ENCODE data around the gene SLC30A9. TPM values are rescaled to one million over a fixed set of nuclear protein-coding genes. Genes with fewer than 3 reads are reported as not detected.

The SLC30A9 gene
- total RNA-seq, 2 donors from 2014 or later = 23.8 to 25.8 TPM

GRCh38 chr4:42050516-42051249 lies 60.4 kb downstream of the SLC30A9 start:
- H3K36me3 Mint-ChIP-seq (ENCODE audit: low read depth) = peaks cover 2% of the 10 kb centered on the region

GRCh38 chr4:42066402-42066801 lies 76.1 kb downstream of the SLC30A9 start:
- peaks cover 6% of the 10 kb centered on the region for H3K36me3 Mint-ChIP-seq (ENCODE audit: low read depth)
- no peak overlapping the region for H3K27ac Mint-ChIP-seq
- ATAC-seq (no peak), DNase-seq (no peak)
- no peaks in the 10 kb centered on the region for H3K27me3 Mint-ChIP-seq
- no peak overlapping the region for H3K4me3 Mint-ChIP-seq
- no peaks in the 10 kb centered on the region for H3K9me3 ChIP-seq (ENCODE audit: control insufficient read depth, low read length, poor library complexity, severe bottlenecking)
- H3K4me1 Mint-ChIP-seq = no peaks in the 10 kb centered on the region

More at GRCh38 chr4:42050516-42051249, 60.4 kb downstream of the SLC30A9 start:
- DNase-seq = no peak
- Mint-ChIP-seq H3K27me3 (no peaks in the 10 kb centered on the region), H3K27ac (peak overlapping the region; percentile 43), H3K4me1 (peaks cover 2% of the 10 kb centered on the region), H3K4me3 (no peak overlapping the region)
- peaks cover 3% of the 10 kb centered on the region for H3K9me3 ChIP-seq (ENCODE audit: control insufficient read depth, low read length, poor library complexity, severe bottlenecking)
- ATAC-seq = no peak

GRCh38 chr4:42067264-42067663 lies 76.9 kb downstream of the SLC30A9 start:
- Mint-ChIP-seq H3K4me3 (no peak overlapping the region), H3K4me1 (no peaks in the 10 kb centered on the region)
- ATAC-seq = no peak

GRCh38 chr4:42070463-42070862 lies 80.1 kb downstream of the SLC30A9 start:
- no peaks in the 10 kb centered on the region for H3K27me3 Mint-ChIP-seq
- H3K27ac Mint-ChIP-seq = no peak overlapping the region

More at GRCh38 chr4:42067264-42067663, 76.9 kb downstream of the SLC30A9 start:
- H3K9me3 ChIP-seq (ENCODE audit: control insufficient read depth, low read length, poor library complexity, severe bottlenecking) = no peaks in the 10 kb centered on the region
- DNase-seq = no peak
- Mint-ChIP-seq H3K27me3 (no peaks in the 10 kb centered on the region), H3K27ac (no peak overlapping the region), H3K36me3 (ENCODE audit: low read depth) (peaks cover 6% of the 10 kb centered on the region)

GRCh38 chr4:42074294-42074693 lies 84.0 kb downstream of the SLC30A9 start:
- H3K27ac Mint-ChIP-seq = no peak overlapping the region
- H3K36me3 Mint-ChIP-seq (ENCODE audit: low read depth) = no peaks in the 10 kb centered on the region

More at GRCh38 chr4:42070463-42070862, 80.1 kb downstream of the SLC30A9 start:
- Mint-ChIP-seq H3K4me1 (peaks cover 3% of the 10 kb centered on the region), H3K4me3 (no peak overlapping the region), H3K36me3 (ENCODE audit: low read depth) (no peaks in the 10 kb centered on the region)
- H3K9me3 ChIP-seq (ENCODE audit: control insufficient read depth, low read length, poor library complexity, severe bottlenecking) = no peaks in the 10 kb centered on the region
- DNase-seq = no peak
- no peak for ATAC-seq

GRCh38 chr4:42078184-42078801 lies 88.0 kb downstream of the SLC30A9 start:
- Mint-ChIP-seq H3K36me3 (ENCODE audit: low read depth) (peaks cover 3% of the 10 kb centered on the region), H3K27ac (no peak overlapping the region), H3K27me3 (no peaks in the 10 kb centered on the region), H3K4me1 (peaks cover 3% of the 10 kb centered on the region), H3K4me3 (no peak overlapping the region)
- DNase-seq = no peak
- no peak for ATAC-seq
- no peaks in the 10 kb centered on the region for H3K9me3 ChIP-seq (ENCODE audit: control insufficient read depth, low read length, poor library complexity, severe bottlenecking)

More at GRCh38 chr4:42074294-42074693, 84.0 kb downstream of the SLC30A9 start:
- DNase-seq = no peak
- H3K4me3 Mint-ChIP-seq = no peak overlapping the region
- H3K4me1 Mint-ChIP-seq = peaks cover 3% of the 10 kb centered on the region
- H3K9me3 ChIP-seq (ENCODE audit: control insufficient read depth, low read length, poor library complexity, severe bottlenecking) = no peaks in the 10 kb centered on the region
- no peaks in the 10 kb centered on the region for H3K27me3 Mint-ChIP-seq
- ATAC-seq = no peak

GRCh38 chr4:42080306-42080705 lies 90.0 kb downstream of the SLC30A9 start:
- Mint-ChIP-seq H3K27me3 (no peaks in the 10 kb centered on the region), H3K36me3 (ENCODE audit: low read depth) (peaks cover 3% of the 10 kb centered on the region), H3K4me1 (peaks cover 2% of the 10 kb centered on the region), H3K4me3 (no peak overlapping the region), H3K27ac (no peak overlapping the region)
- H3K9me3 ChIP-seq (ENCODE audit: control insufficient read depth, low read length, poor library complexity, severe bottlenecking) = no peaks in the 10 kb centered on the region
- DNase-seq (no peak), ATAC-seq (no peak)

- ATAC-seq = no peak
- no peak for DNase-seq
- peaks cover 3% of the 10 kb centered on the region for H3K36me3 Mint-ChIP-seq (ENCODE audit: low read depth)
- no peak overlapping the region for H3K27ac Mint-ChIP-seq
- H3K4me1 Mint-ChIP-seq = peaks cover 2% of the 10 kb centered on the region
- no peaks in the 10 kb centered on the region for H3K9me3 ChIP-seq (ENCODE audit: control insufficient read depth, low read length, poor library complexity, severe bottlenecking)
- H3K27me3 Mint-ChIP-seq = no peaks in the 10 kb centered on the region
- H3K4me3 Mint-ChIP-seq = no peak overlapping the region
These were observed 93.5 kb downstream of the SLC30A9 start for GRCh38 chr4:42083816-42084215.

- Mint-ChIP-seq H3K4me3 (no peak overlapping the region), H3K36me3 (ENCODE audit: low read depth) (no peaks in the 10 kb centered on the region), H3K27me3 (no peaks in the 10 kb centered on the region), H3K4me1 (peaks cover 2% of the 10 kb centered on the region), H3K27ac (no peak overlapping the region)
- H3K9me3 ChIP-seq (ENCODE audit: control insufficient read depth, low read length, poor library complexity, severe bottlenecking) = no peaks in the 10 kb centered on the region
- DNase-seq (no peak), ATAC-seq (no peak)
These were observed 98.1 kb downstream of the SLC30A9 start for GRCh38 chr4:42088386-42088785.

GRCh38 chr4:42101446-42101975 lies 111.2 kb downstream of the SLC30A9 start:
- DNase-seq = no peak
- no peak for ATAC-seq
- H3K9me3 ChIP-seq (ENCODE audit: control insufficient read depth, low read length, poor library complexity, severe bottlenecking) = no peaks in the 10 kb centered on the region
- no peaks in the 10 kb centered on the region for H3K36me3 Mint-ChIP-seq (ENCODE audit: low read depth)
- peaks cover 5% of the 10 kb centered on the region for H3K27me3 Mint-ChIP-seq
- no peak overlapping the region for H3K4me3 Mint-ChIP-seq
- H3K4me1 Mint-ChIP-seq = no peaks in the 10 kb centered on the region
- no peak overlapping the region for H3K27ac Mint-ChIP-seq

GRCh38 chr4:42104521-42104920 lies 114.2 kb downstream of the SLC30A9 start:
- H3K9me3 ChIP-seq (ENCODE audit: control insufficient read depth, low read length, poor library complexity, severe bottlenecking) = no peaks in the 10 kb centered on the region
- ATAC-seq = no peak

GRCh38 chr4:42112846-42113245 lies 122.5 kb downstream of the SLC30A9 start:
- Mint-ChIP-seq H3K27ac (no peak overlapping the region), H3K27me3 (peaks cover 53% of the 10 kb centered on the region), H3K36me3 (ENCODE audit: low read depth) (peaks cover 3% of the 10 kb centered on the region), H3K4me3 (no peak overlapping the region), H3K4me1 (no peaks in the 10 kb centered on the region)
- ATAC-seq (no peak), DNase-seq (no peak)
- no peaks in the 10 kb centered on the region for H3K9me3 ChIP-seq (ENCODE audit: control insufficient read depth, low read length, poor library complexity, severe bottlenecking)

More at GRCh38 chr4:42104521-42104920, 114.2 kb downstream of the SLC30A9 start:
- peaks cover 5% of the 10 kb centered on the region for H3K27me3 Mint-ChIP-seq
- no peak overlapping the region for H3K27ac Mint-ChIP-seq
- no peaks in the 10 kb centered on the region for H3K36me3 Mint-ChIP-seq (ENCODE audit: low read depth)
- DNase-seq = no peak
- H3K4me1 Mint-ChIP-seq = no peaks in the 10 kb centered on the region
- no peak overlapping the region for H3K4me3 Mint-ChIP-seq

GRCh38 chr4:42119886-42120285 lies 129.6 kb downstream of the SLC30A9 start:
- no peak overlapping the region for H3K4me3 Mint-ChIP-seq
- H3K36me3 Mint-ChIP-seq (ENCODE audit: low read depth) = peaks cover 8% of the 10 kb centered on the region
- H3K4me1 Mint-ChIP-seq = peaks cover 3% of the 10 kb centered on the region
- ATAC-seq (no peak), DNase-seq (no peak)
- H3K9me3 ChIP-seq (ENCODE audit: control insufficient read depth, low read length, poor library complexity, severe bottlenecking) = no peaks in the 10 kb centered on the region
- no peak overlapping the region for H3K27ac Mint-ChIP-seq
- H3K27me3 Mint-ChIP-seq = peaks cover 32% of the 10 kb centered on the region

Data from T-helper 17 cell (primary cell).